Ovary (tissue), 9 donors: ENCODE measurements around the gene ACTG2. TPM values are rescaled to one million over a fixed set of nuclear protein-coding genes. Genes with fewer than 3 reads are reported as not detected.
A peak's percentile ranks its signal among the peaks of the same experiment; 100 is the strongest.
"Not testable (repeated sequence)": the region's sequence is repeated elsewhere in the genome, so short reads cannot be mapped to it uniquely, and the experiment has no call there.

Experiments
- DNase-seq, 5 donors: peaks; one replicate each; pipeline ENCODE4 v3.0.0-alpha.2; 2019 to 2020
- H3K27ac ChIP-seq, 2 donors: fragments of 200-600 bp; one replicate each; pipeline versions ENCODE4 v1.5.1 to v1.8.0; 2019 to 2022
- H3K27me3 ChIP-seq: fragments of 200-600 bp; one replicate; pipeline ENCODE4 v1.8.0; 2022
- H3K36me3 ChIP-seq: fragments of 200-600 bp; sonication (generic); one replicate; pipeline ENCODE4 v1.5.1; 2019
- H3K4me1 ChIP-seq: one replicate; pipeline ENCODE4 v1.8.1; 2013; ENCODE audit warnings: mild to moderate bottlenecking, moderate library complexity; ENCODE audit not compliant: insufficient read depth
- H3K4me3 ChIP-seq: fragments of 200-600 bp; sonication (generic); one replicate; pipeline ENCODE4 v1.5.1; 2017
- H3K9me3 ChIP-seq, 2 donors: fragments of 200-600 bp in 1 of 2; sonication (generic) in 1 of 2; one replicate each; pipeline versions ENCODE4 v1.5.1 to v1.8.1; 2013 to 2019; ENCODE audit warnings: mild to moderate bottlenecking in 1 of 2, moderate library complexity in 1 of 2
- EP300 ChIP-seq: sonication (generic); formaldehyde crosslinking; IDR thresholded peaks from one replicate; pipeline ENCODE4 v1.6.1; 2017; ENCODE audit warnings: antibody characterized with exemption
- POLR2A ChIP-seq: fragments of 450-650 bp; IDR thresholded peaks from one replicate; pipeline ENCODE4 v1.6.1; 2017; ENCODE audit warnings: antibody characterized with exemption, mild to moderate bottlenecking, moderate library complexity
- WGBS, 3 donors: extraction: QIAGEN DNeasy Blood & Tissue Kit in 1 of 3; methylation state at CpG; one replicate each; pipeline versions ENCODE4 v1.1.5 to v1.1.7; 2013 to 2017; 5-methylcytosine and 5-hydroxymethylcytosine counted together
- intact Hi-C, 4 donors: fragments of 100-400 bp; cut with DNase I; formaldehyde crosslinking; loops; one replicate each; pipeline versions ENCODE4 v1.11.0 to v1.15.1; 2022 to 2023
- polyA plus RNA-seq, 2 donors: library from polyadenylated mRNA; stranded (reverse); fragments of 200-250 nt in 1 of 2; fragments of 350-450 nt in 1 of 2; fragmentation: Illumina TruSeq in 1 of 2; extraction: RNeasy Lipid Tissue Mini Kit (QIAGEN cat#74804) in 1 of 2; gene quantifications; one replicate each; pipeline ENCODE4 v1.2.3, GENCODE V29; 2013 to 2014
- total RNA-seq, 7 donors: library from RNA; depleted of rRNA in 2 of 7; stranded (reverse); fragments of >200 nt in 2 of 7; fragmentation: NEBNext Ultra II Directional in 3 of 7; extraction: Animal tissue kit (Norgen Biotek cat#: 25700) in 3 of 7; gene quantifications; one replicate each; pipeline versions ENCODE4 v1.1.0 to v1.2.4, GENCODE V29; 2016 to 2023
- TF ChIP-seq, protein P1 (sequence below), 3 donors: fragments of 450-650 bp in 2 of 3; fragments of 200-600 bp in 1 of 3; IDR thresholded peaks; one replicate each; pipeline versions ENCODE4 v1.5.1 to v1.8.0; 2016 to 2022; ENCODE audit warnings: antibody characterized with exemption in 3 of 3, mild to moderate bottlenecking in 1 of 3
- donor health status: DM: no; HTN: no; CAD: no; lungs with moderate emphysema.
- donor health status: DM: no; HTN: no; CAD: no.
- donor health status: Bipolar disorder and iron deficiency.
- donor health status: DM: yes; HTN: yes; CAD: no.
- donor health status: DM: no; HTN: no; CAD: no.
- donor health status: DM: yes; HTN: yes; CAD: no.

ACTG2 gene
- total and polyA plus RNA-seq, 9 donors: 3.8 to 558 (median 49.6) TPM

DNA sequence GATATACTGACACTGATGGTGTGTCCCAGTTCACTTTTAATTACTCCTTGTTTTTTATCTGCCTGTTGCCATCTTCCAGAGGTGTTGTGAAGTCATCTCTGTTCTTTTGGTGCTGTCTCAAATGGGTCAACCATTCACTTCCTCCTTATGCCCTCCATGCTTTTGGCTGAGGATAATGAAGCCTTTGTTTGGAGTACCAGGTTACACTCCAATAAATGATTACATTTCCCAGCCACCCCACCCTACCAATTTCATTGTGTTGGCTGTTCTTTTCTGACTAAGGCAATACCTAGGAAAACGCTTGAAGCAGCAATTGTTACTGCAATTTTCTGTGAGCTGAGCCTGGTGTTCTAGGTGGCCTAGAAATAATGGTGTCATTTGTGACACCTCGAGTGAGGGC lies 29.8 kb upstream of the ACTG2 start:
- TF ChIP-seq, protein P1, sequence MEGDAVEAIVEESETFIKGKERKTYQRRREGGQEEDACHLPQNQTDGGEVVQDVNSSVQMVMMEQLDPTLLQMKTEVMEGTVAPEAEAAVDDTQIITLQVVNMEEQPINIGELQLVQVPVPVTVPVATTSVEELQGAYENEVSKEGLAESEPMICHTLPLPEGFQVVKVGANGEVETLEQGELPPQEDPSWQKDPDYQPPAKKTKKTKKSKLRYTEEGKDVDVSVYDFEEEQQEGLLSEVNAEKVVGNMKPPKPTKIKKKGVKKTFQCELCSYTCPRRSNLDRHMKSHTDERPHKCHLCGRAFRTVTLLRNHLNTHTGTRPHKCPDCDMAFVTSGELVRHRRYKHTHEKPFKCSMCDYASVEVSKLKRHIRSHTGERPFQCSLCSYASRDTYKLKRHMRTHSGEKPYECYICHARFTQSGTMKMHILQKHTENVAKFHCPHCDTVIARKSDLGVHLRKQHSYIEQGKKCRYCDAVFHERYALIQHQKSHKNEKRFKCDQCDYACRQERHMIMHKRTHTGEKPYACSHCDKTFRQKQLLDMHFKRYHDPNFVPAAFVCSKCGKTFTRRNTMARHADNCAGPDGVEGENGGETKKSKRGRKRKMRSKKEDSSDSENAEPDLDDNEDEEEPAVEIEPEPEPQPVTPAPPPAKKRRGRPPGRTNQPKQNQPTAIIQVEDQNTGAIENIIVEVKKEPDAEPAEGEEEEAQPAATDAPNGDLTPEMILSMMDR (IDR thresholded peaks at IDR 0.05): no peak
- TF ChIP-seq EP300 (no peak), POLR2A (no peak)
- intact Hi-C loops: no loop called here
- no peaks in the 10 kb centered on the region for H3K27me3 ChIP-seq
- WGBS, 3 donors: 62 to 80% (median 79%) methylated on average over 2 of the region's 2 CpGs
- H3K27ac ChIP-seq: no peak overlapping the region
- H3K4me1 ChIP-seq: no peaks in the 10 kb centered on the region
- no peak overlapping the region for H3K4me3 ChIP-seq
- no peaks in the 10 kb centered on the region for H3K9me3 ChIP-seq
- no peaks in the 10 kb centered on the region for H3K36me3 ChIP-seq
- DNase-seq: no peak

DNA sequence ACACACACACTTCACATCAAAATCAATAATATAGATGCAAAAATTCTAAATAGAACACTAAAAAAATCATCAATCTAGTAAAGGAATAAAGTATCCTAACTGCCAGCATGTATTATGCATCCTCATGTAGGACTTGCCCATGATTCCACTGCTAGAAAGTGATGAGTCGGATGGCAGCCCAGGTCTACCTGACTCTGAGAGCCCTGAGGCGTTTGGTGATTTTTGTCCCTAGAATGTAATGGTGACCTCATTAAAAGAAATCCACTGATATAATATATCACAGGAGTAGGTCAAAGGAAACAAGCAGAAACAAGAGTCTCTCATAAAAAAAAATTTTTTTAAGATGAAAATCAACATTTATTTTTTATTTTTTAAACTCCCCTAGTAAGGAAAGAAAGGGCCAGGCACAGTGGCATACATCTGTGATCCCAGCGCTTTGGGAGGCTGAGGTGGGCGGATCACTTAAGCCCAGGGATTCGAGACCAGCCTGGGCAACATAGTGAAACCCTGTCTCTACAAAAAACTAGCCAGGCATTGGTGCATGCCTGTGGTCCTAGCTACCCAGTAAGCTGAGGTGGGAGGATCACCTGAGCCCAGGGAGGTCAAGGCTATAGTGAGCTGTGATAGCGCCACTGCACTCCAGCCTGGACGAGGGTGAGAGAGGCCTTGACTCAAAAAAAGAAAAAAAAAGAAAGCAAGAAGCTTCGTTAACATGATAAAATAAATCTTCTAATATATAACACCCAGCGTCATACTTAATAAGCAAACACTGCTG lies 24.4 kb upstream of the ACTG2 start:
- no peak for DNase-seq
- H3K27ac ChIP-seq: no peak overlapping the region
- H3K9me3 ChIP-seq: no peaks in the 10 kb centered on the region
- intact Hi-C loops: no loop called here
- H3K27me3 ChIP-seq: no peaks in the 10 kb centered on the region
- TF ChIP-seq, protein P1 (IDR thresholded peaks at IDR 0.05): no peak
- no peak for TF ChIP-seq POLR2A
- TF ChIP-seq EP300: no peak
- H3K4me3 ChIP-seq: no peak overlapping the region
- H3K4me1 ChIP-seq: no peaks in the 10 kb centered on the region
- WGBS, 3 donors: 56 to 66% (median 65%) methylated on average over 9 of the region's 9 CpGs
- H3K36me3 ChIP-seq: no peaks in the 10 kb centered on the region

DNA sequence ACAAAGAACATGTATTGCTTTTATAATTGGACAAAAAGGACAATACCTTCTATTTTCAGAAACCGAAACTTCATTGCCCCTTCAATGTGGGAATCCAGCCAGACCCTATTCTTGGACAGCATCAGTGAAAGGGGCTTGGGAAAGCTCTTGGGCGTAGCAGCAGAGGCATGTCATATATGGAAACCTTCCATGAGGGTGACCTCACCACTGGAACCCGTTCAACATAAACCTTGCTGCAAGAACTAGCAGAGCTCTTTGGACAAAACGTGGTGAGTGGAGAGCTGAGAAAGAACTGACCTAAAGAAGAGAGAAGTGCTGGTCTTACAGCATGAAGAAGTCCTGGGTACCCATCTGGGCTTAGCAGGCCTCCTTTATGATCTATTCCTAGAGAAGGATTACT lies 22.7 kb upstream of the ACTG2 start:
- intact Hi-C loops: no loop called here
- H3K4me1 ChIP-seq: no peaks in the 10 kb centered on the region
- 14 to 16% (median 14%) methylated on average over 4 of the region's 4 CpGs for WGBS, 3 donors
- DNase-seq: peak; percentile 60 to 66 (median 62)
- no peaks in the 10 kb centered on the region for H3K9me3 ChIP-seq
- no peaks in the 10 kb centered on the region for H3K36me3 ChIP-seq
- TF ChIP-seq POLR2A: no peak
- TF ChIP-seq, protein P1 (IDR thresholded peaks at IDR 0.05): no peak
- TF ChIP-seq EP300: no peak
- no peaks in the 10 kb centered on the region for H3K27me3 ChIP-seq
- H3K27ac ChIP-seq: no peak overlapping the region
- H3K4me3 ChIP-seq: no peak overlapping the region

DNA sequence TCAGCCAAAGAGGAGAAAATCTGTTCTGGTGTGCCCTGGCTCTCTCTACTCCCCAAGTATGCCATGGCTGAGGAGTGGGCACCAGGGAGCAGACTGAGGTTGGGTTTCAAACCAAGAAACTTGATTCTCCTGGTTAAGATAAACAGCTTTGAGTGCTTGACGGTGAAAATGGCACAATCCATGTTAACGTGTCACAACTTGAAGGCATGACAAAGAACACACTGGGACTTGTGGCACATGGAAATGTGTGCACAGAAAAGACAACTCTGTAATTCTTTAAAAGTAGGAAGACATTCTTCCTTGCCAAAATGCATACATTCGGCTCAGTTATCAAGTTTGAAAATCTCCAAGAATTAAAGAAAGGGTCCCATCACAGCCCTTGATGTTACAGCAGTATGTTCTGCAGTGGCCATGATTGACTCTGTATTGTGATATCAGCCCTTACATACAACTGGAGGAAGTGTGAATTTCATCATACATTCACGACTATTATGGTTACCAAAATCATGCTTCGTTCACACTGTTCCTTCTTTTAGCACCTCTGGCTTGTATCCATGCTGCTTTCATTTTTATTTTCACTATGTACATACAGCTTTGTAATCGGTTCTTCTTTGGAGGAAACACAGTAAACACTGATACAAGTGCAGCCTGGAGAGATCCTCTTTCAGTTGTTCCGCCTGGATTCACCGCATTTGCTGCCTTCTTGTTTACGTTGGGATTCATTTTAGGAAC lies 15.6 kb upstream of the ACTG2 start:
- Histone ChIP-seq H3K9me3 (no peaks in the 10 kb centered on the region), H3K36me3 (no peaks in the 10 kb centered on the region), H3K27ac (no peak overlapping the region), H3K4me1 (no peaks in the 10 kb centered on the region), H3K4me3 (no peak overlapping the region), H3K27me3 (peaks cover 2% of the 10 kb centered on the region)
- intact Hi-C loops: no loop called here
- DNase-seq: no peak
- WGBS, 3 donors: 40 to 58% (median 47%) methylated on average over 9 of the region's 9 CpGs
- TF ChIP-seq, protein P1 (IDR thresholded peaks at IDR 0.05): no peak
- TF ChIP-seq POLR2A (no peak), EP300 (no peak)

DNA sequence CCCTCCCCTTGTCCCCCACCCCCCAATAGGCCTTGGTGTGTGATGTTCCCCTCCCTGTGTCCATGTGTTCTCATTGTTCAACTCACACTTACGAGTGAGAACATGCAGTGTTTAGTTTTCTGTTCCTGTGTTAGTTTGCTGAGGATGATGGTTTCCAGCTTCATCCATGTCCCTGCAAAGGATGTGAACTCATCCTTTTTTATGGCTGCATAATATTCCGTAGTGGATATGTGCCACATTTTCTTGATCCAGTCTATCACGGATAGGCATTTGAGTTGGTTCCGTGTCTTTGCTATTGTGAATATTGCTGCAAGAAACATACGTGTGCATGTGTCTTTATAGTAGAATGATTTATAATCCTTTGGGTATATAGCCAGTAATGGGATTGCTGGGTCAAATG lies 14.8 kb upstream of the ACTG2 start:
- WGBS, 3 donors: 90 to 94% (median 91%) methylated on average over 5 of the region's 5 CpGs
- intact Hi-C loops, H3K4me1 ChIP-seq, H3K27ac ChIP-seq, H3K4me3 ChIP-seq, H3K27me3 ChIP-seq, H3K9me3 ChIP-seq, H3K36me3 ChIP-seq, DNase-seq: not testable (repeated sequence)
